HCEC 1CT (cell line): ENCODE measurements around the gene CRYBG1.

Experiments
- DNase-seq: peaks from one replicate; pipeline ENCODE4 v3.0.0-alpha.2; 2017

CRYBG1 gene

DNA sequence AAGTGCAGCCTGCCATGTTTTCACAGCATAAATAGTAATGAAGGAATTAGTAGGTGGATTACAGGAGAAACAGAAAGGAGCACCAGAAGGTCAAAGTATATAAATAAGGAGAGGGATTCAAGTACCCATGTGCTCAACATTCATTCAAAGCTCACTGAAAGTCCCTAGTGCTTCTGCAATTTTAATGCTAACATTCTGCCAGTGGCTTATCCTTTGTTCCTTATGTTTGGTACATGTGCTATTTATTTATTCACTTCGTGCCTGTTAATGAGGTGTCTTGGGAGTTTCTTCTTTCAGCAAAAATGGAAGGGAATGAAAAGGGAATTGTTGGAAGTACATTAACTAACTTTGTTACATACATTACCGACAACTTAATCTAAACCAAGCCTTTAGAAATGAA lies 105.7 kb downstream of the CRYBG1 start:
- DNase-seq = no peak

DNA sequence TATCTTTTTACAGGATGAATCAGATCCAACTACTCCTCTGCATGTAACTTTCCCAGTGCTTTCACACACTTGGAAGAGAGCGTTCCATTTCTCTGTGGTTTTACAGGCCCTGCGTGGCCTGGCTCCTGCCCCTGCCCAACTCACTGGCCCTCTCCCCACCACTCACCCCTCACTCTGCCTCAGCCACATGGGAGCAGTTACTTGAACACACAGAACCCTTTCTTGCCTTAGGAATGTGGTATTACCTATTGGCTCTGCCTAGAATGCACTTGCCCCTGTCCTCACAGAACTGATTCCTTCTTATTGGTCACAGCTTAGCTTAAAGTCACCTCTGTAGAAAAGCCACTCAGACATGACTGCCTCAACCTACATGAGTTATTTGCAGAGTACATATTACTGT lies 108.4 kb downstream of the CRYBG1 start:
- DNase-seq = no peak

DNA sequence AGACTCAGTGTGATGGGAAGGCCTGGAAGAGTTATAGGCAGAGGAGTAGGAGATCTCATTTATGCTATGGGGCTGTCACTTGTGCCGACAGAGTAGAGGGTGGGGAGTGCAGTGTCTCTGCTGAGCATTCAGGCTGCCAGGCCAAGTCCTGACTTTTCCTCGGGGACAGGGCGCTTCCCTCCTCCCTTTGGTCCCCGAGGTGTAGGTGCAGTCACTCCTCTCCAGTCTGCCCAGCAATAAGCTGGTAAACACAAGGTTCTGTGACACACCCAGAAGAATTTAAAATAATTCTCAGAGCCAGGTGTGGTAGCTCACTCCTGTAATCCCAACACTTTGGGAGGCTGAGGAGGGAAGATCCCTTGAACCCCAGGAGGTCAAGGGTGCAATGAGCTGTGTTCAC lies 109.4 kb downstream of the CRYBG1 start:
- no peak for DNase-seq

DNA sequence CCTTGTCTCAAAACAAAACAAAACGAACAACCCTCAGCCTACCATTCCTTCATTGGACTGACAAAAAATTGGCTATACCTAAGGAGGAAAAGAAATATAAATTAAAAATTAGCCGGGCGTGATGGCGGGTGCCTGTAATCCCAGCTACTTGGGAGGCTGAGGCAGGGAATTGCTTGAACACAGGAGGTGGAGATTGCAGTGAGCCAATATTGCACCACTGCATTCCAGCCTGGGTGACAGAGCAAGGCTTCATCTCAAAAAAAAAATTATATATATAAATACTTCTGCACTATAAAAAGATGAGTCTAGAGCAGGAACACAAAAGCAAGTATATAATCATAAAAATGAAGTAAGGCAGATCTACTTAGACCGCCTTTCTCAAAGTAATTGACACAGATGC lies 109.8 kb downstream of the CRYBG1 start:
- peak; percentile 23 for DNase-seq

DNA sequence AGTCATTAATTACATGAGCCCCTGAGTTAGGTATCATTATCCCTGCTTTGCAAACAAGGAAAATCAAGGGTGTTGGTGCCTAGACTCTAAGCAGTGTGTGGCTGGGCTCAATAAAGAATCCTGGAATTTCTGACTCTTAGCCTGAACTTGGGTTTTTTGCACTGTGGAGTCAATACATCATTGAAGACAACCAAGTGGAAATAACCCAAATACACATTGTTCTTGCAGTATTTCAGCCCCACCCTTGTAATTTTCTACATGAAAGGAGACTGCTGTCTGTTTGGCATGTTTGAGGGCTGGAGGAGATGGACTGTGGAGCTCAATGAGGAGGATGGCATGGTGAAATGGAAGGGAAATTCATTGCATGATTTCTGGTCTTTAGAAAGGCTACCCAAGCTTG lies 110.3 kb downstream of the CRYBG1 start:
- DNase-seq = no peak

DNA sequence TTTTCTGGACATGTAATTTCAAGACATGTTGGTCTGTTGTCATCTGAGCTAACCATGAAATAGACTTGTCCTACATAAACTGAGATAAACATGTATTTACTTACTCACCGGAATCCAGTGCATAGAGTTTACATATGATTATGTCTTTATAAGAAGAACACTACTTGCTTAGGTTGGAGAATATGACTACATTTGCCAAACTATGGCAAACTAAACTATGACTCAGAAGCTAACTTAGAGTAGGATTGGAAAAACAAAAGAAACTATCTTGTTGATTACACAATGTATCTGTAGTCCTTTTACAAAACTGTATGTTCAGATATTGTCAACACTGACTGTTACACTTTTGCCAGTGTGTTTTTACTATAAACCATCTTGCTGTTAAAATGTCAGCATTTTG lies 113.3 kb downstream of the CRYBG1 start:
- peak; percentile 85 for DNase-seq

DNA sequence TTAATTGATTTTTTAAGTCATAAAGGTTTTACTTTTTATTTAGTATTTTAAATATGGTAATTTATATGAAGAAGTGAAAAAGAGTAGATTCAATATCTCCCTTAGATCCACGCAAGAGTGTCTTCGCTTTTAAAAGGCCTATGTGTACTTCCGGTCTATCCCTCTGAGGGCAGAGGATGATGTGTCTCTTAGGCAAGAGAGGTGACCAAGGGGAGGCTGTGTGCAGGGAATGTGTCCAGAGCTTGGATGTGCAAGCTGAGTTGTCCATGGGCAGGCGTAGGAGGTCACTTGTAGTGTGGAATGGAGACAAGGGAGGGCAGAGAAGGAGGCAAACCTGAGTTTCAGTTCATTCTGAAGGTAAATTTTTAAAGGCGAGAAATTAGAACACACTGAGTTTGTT lies 113.9 kb downstream of the CRYBG1 start:
- DNase-seq = peak; percentile 35

DNA sequence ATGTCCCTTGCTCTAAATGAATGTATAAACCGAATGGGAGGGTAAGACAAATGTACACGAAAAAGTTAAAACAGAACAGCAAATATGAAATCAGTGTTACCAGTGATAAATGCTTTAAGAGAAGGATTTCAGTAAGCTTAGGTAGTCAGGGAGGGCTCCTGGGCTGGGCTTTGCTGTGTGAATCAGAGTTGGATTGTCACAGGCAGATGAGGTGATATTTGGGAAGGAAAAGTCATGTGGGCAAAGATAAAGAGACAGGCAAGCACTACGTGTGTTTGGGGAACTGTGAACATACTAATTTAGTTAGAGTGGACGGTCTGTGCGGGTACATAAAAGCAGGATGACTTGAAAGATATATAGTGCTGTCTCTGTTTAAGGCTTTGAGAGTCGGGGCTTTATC lies 114.8 kb downstream of the CRYBG1 start:
- DNase-seq = no peak

DNA sequence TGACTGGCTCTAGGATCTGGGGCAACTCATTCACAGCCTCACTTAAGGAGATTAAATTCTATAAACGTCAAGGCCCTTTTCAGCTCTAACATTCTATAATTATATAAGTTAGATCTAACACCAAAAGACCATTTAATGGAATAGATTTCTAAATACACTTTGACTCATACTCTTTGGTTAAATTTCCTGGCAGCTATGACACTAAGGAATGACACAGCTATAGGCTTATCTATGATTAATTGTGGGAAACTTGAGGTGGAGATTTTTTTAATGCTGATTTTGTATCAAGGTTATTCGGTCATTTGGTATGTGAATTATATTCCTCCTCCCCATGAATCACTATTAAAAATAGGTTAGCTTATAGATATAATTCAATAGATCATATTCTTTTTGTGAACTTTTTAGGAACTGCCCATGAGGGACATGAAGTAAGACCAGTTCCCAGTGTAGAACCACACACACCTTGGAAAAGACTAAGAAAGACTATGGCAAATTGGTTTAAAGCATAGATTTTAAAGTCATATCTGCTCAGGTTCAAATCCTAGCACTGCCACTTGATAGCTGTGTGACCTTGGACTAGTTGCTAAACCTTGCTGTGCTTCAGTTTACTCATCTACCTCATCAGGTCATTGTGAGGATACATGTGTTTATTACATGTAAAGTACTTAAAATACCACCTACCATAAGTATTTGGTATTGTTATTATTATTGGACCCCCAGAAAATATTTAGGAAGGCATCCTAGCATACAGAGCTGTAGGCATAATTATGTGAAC lies 116.0 kb downstream of the CRYBG1 start:
- DNase-seq = peak; percentile 73

DNA sequence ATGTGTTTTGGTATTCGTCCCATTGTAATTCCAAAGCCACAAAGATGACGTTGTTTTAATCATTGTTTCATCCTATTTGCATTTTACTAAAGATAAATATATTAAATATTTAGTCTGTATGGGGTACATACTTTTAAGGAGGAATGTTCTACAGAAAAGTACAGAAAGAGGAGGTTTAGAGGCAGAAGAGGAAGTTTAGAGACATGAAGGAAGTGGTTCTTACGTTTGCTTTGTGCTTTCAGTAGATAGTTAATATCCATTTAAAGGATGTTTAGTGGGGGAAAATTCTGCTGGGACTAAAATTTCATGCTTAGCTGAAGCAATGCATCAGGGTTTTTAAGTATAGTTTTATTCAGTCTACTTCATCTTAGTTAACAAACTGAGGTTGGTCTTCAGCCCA lies 116.6 kb downstream of the CRYBG1 start:
- no peak for DNase-seq

DNA sequence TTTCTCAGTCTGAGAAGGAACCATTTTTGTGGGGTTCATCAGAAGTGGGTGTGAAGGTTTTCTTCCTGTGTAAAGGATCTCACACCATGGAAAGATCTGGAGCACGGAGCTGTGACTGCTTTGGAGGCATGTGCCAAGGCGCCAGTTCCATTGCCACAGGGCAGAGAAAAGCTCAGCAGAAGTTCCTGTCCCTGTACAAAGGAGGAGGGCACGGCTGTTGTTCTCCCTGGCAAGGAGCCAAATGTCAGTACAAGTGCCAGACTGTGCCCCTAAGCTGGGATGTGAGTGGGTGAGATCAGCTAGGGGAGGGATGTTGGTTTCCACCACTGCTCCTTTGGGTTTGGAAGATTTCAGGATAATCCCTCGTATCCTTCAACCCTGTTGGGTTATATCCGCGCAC lies 117.3 kb downstream of the CRYBG1 start:
- no peak for DNase-seq

DNA sequence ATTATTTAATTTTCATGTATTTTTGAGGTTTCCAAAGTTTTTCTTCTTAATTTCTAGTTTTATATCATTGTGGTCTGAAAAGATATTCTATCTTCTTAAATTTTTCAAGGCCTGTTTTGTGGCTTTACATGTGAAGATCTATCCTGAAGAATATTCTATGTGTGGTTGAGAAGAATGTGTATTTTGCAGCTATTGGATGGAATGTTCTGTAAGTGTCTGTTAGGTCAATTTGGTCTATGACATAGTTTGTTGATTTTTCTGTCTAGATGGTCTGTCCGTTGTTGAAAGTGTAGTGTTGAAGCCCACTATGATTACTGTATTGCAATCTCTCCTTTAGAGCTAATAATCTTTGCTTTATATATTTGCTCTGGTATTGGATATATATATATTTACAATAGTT lies 125.7 kb downstream of the CRYBG1 start:
- no peak for DNase-seq

DNA sequence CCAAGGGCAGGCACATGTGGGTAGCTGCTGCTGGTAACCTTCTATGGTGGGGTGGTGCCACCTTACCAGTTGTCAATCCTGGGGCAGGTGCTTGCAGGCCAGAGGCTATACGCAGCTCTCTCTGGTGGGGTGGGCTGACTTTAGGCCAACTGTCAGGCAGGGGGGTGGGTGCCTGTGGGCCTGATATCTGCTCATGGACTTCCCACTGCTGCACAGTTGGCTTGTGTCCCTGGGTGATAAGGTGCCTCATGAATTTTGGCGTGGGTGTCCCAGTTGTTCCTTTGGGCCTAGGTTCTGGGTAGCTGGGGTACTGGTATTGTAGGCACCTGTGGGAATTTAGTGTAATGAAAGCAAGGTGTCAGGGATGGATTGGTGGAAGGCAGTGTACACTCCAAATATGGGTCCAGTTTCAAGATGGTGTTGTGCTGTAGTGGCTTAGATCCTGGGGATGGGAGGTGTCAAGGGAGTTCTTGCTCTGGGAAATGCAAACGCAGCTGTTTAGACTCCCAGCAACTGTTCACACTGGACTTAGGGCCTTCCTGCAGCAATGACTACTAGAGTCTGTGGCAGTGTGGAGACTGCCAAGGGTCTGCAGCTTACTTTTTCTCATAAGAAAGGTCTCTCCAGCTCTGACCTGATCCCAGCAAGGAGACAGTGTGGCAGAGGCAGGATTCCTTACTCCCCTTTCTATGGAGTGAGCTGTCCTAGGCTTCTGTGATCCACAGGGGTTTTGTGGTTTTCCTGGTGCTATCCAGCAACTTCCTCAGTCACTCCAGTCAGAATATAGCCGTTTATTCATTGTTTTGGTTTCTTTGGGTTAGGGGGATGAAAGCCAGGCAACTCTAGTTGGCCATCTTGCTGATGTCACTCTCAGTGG lies 128.2 kb downstream of the CRYBG1 start:
- DNase-seq = no peak

DNA sequence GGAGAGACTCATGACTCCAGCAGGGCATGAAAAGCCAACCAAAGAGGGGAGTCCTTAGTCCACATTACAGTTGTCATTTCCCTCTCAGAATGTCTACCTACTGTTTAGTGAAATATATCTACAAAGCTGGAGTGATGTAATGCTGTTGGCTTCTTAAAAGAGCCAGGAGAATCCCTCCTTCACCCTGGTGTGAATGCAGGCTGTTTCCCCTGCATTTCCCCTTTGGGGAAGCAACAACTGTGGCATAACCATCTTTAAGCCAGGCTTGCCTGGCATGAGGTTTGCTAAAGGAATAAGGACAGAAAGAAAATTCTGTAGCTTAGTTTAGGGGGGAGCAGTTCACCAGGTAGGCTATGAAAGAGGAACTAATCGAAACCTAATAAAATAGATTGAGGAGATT lies 129.5 kb downstream of the CRYBG1 start:
- no peak for DNase-seq

DNA sequence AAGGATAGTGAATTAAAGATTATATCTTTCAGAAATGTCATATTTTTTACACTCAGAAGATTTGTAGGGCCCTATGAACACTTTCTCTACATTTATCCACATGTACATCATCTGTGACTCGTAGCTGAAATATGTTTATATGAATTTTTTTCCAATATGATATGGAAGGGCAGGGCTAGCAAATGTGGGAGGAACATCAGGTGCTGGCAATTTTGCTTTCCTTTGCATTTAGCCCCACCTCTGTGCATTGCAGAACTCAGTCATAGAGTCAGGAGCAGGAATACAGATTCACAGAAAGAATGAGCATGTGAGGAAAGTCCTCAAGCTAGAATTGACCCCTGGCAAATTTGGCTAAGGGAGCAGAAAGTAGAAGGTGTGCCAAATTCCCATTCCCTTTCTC lies 129.9 kb downstream of the CRYBG1 start:
- peak; percentile 40 for DNase-seq

DNA sequence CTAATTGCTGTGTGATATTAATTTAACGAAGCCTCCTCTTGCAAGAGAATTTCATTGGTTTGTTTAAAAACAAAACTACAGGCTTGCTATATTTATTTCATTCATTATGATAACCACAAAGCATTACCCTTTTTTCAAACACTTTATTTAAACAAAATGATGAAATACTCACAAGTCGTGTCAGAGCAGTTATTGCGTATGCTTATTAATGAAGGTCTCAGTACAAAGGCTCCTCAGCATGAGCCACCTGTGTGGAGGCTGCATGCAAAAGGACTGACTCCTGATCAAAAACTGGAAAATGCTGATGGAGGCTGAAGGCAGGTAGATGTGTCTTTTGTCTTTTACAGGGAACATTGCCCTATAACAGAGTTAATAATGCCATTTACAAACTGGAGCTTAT lies 130.5 kb downstream of the CRYBG1 start:
- no peak for DNase-seq

DNA sequence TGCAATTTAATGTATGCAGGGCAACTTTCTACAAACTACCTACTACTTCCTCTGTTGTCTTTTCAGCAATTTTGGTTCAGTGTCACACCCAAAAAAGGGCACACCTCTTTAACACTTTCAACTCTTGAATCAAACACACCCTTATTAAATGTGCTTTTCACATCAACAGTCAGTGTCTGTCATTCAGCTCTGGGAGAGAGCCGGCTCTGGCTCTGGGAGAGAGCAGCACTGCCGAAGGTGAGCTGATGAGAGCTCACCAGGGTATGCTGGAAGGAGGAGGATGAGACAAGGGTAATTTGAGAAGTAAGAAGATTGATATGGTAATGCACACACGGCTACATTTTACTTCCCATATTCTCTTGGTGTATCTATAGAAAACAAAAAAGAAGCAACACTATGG lies 134.5 kb downstream of the CRYBG1 start:
- DNase-seq = no peak

DNA sequence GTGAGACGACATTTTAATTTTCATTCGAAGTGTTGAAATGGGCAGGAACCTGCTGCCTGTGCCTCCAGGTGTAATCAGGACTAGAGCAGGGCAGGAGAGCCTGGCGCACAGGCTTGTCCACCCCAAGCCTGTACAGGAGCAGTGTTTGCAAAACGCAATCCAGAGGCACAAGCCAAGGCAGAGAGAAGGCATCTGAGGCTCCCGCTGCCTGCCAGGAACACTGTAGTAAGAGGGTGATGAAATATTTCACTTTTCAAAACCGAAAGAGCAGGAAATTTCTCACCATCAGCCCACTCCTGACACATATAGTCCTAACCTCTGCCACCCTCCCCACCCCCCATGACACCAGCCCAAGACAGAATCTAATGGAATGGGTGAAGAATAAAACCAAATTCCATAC lies 136.3 kb downstream of the CRYBG1 start:
- no peak for DNase-seq

DNA sequence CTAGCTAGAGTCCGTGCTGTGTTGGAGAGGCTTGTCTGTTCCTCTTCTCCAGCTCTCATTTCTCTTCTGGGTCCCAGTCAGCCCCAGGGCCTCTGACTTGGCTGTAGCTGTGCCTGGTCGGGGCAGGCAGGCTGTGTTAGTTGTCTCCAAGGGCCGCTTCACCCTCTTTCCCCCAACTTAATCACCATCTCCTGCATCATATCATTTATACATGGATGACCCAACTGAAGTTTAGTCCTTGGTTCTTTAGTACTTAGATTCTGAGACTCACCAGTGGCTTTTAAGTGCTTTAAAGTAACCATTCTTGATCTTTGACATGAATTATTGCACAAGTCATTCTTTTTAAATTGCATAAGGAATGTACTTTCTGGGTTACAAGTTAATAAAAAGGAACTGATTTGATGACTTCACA lies 141.4 kb downstream of the CRYBG1 start:
- DNase-seq = peak; percentile 44

DNA sequence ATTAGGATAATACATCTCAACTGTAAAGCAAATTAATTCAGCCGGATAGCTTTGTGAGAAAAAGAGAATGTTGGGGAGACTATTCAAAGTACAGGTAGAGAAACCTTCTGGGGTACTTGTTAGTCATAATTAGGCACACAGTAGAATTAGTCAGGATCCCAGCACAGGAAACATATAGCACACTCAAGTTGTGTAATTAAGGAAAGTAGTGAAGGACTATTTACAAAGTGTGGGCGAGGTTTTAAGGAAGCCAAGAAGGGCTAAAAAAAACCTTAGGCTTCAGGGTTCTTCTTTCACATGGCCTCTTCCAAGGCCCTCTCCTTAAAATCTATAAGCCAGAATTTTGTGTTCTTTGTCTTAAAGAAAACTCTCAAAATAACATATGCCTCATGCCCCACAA lies 142.0 kb downstream of the CRYBG1 start:
- peak; percentile 39 for DNase-seq

DNA sequence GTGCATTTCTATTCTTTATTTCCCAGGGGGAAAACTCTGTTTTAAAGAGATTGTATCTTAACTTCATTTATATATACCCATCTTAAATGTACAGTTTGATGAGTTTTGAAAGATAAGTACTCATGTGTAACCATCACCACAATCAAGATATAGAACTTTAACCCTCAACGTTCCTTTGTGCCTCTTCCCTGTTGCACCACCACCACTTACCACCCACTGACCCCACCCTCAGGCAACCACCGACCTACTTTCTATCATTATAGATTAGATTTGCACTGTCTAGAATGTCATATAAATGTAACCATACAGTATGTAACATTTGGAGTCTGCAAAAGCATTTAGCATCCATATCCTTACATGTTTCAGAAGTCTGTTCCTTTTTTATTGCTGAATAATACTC lies 147.8 kb downstream of the CRYBG1 start:
- DNase-seq = no peak

DNA sequence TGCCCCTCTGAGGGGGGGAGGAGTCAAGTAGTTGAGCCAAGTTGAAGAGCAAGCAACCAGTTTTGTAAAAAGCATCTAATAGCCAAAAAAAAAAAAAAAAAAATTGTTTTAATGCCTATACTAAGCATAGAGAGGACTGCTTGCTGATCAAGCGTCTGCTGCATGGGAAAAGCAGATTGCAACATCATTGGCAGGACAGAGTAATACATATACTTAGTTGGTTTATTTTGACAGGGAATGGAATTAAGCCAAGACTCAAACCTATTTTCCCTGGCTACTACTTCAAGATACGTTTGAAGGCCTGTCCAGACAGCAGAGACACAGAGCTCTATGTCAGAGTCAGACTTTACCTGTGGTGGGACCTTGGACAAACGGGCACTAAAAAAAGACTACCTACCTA lies 148.3 kb downstream of the CRYBG1 start:
- DNase-seq = peak; percentile 48

DNA sequence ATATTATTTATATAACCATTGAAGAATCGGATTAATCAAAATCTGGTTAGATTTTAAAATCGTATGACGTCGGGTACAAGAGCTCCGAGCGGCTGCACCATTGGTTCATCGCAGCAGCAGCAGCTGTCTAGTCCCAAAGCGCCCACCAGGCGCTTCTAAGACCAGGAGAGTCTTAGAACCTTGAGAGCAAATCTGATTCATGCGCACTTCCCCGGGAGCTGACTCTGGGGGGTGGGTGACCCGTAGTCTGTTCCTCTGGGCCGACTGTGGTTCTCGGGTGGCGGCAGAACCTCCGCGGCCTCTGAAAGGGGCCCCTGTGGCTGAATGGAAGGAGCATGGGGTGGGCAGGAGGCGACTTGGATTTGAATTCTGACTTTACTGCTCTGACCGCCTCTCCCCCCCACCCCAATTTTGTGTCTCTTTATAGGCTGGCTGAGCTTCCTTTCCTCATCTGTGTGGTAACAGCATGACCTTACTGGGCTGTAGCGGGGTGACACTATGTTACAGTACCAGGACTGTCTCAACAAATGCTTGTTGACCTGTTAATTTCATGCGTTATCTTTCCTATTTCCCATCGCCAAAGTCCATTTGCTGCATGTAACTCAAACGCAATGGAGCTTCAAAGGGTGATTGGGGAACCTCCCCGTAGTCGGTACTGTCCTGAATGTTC lies 149.0 kb downstream of the CRYBG1 start:
- DNase-seq = peak; percentile 76
